Thymus (tissue), 11 donors: Measurements from ENCODE around the gene SLC6A6. TPM values are rescaled to one million over a fixed set of nuclear protein-coding genes. Genes with fewer than 3 reads are reported as not detected.

Experiments used
- DNase-seq, 9 donors: peaks; one replicate each; pipeline ENCODE4 v3.0.0-alpha.2; 2013; ENCODE audit warnings: low spot score in 9 of 9, low read depth in 6 of 9, missing footprints in 1 of 9
- H3K27ac ChIP-seq, 2 donors: one replicate each; pipeline ENCODE4 v1.5.1; 2013; ENCODE audit warnings: control low read depth in 1 of 2, low read depth in 1 of 2, low read length in 1 of 2, mild to moderate bottlenecking in 1 of 2, moderate library complexity in 1 of 2
- H3K27me3 ChIP-seq, 2 donors: one replicate each; pipeline ENCODE4 v1.5.1; 2013; ENCODE audit warnings: low read length in 1 of 2; ENCODE audit not compliant: control insufficient read depth in 2 of 2, insufficient read depth in 1 of 2
- H3K36me3 ChIP-seq, 2 donors: one replicate each; pipeline ENCODE4 v1.5.1; 2013; ENCODE audit warnings: low read length in 1 of 2, mild to moderate bottlenecking in 1 of 2, moderate library complexity in 1 of 2; ENCODE audit not compliant: control insufficient read depth in 2 of 2, insufficient read depth in 2 of 2
- H3K4me1 ChIP-seq, 2 donors: one replicate each; pipeline ENCODE4 v1.5.1; 2013; ENCODE audit warnings: low read length in 2 of 2; ENCODE audit not compliant: control insufficient read depth in 2 of 2, insufficient read depth in 2 of 2
- H3K4me3 ChIP-seq, 2 donors: one replicate each; pipeline ENCODE4 v1.5.1; 2013; ENCODE audit warnings: low read length in 2 of 2, control low read depth in 1 of 2, mild to moderate bottlenecking in 1 of 2
- H3K9me3 ChIP-seq, 2 donors: one replicate each; pipeline ENCODE4 v1.5.1; 2013; ENCODE audit warnings: low read length in 1 of 2, mild to moderate bottlenecking in 1 of 2; ENCODE audit not compliant: control insufficient read depth in 2 of 2, insufficient read depth in 1 of 2
- WGBS: extraction: QIAGEN DNeasy Blood & Tissue Kit; methylation state at CpG from one replicate; pipeline ENCODE4 v1.1.7; 2013; 5-methylcytosine and 5-hydroxymethylcytosine counted together
- polyA plus RNA-seq: library from polyadenylated mRNA; stranded (reverse); fragments of 200-250 nt; gene quantifications from one replicate; pipeline ENCODE4 v1.2.3, GENCODE V29; 2013
- total RNA-seq: library from RNA; stranded (reverse); fragments of 120-200 nt; gene quantifications from one replicate; pipeline ENCODE4 v1.2.4, GENCODE V29; 2013
- donor health status: healthy.

SLC6A6 gene
- total and polyA plus RNA-seq, 2 donors = 5.2 to 8.2 TPM

DNA sequence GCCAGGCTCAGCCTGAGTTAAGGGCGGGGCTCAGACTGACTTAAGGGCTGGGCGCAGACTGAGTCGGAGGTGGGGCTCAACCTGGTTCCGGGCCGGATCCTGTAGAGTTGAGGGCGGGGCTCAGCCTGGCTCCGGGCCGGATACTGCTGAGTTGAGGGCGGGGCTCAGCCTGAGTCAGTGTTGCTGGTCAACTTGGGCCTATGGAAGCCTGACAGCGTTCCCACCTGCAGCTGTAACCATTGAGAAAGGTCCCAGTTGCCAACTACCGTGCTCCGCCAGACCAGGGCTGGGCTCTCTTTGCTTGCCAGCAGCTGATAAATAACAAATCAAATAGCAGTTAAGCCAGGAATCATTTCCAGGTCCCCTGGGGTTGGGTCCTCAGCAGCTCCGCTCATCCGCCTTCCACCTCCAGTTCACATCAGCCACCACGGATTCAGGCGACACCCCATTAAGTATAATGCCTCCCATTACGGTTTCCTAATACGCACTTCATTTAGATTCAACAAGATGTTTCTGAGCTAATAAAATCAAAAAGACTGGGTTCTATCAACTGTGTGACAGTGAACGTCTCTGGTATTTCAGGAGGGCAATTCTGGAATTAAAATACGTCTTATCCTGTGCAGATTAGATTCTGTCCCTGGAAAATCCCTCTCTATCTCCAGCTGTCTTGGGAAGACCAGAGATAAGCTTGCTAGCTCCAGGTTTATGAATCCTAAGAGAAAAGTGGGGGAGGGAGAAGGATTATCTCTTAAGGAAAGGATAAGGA is 130.5 kb downstream of the SLC6A6 start:
- Histone ChIP-seq H3K36me3 (no peaks in the 10 kb centered on the region), H3K9me3 (no peaks in the 10 kb centered on the region), H3K4me3 (no peak overlapping the region), H3K27ac (no peak overlapping the region), H3K4me1 (no peaks in the 10 kb centered on the region), H3K27me3 (peaks cover 2 to 23% of the 10 kb centered on the region in 2 donors)
- WGBS = 80% methylated on average over 20 of the region's 20 CpGs
- DNase-seq = no peak

DNA sequence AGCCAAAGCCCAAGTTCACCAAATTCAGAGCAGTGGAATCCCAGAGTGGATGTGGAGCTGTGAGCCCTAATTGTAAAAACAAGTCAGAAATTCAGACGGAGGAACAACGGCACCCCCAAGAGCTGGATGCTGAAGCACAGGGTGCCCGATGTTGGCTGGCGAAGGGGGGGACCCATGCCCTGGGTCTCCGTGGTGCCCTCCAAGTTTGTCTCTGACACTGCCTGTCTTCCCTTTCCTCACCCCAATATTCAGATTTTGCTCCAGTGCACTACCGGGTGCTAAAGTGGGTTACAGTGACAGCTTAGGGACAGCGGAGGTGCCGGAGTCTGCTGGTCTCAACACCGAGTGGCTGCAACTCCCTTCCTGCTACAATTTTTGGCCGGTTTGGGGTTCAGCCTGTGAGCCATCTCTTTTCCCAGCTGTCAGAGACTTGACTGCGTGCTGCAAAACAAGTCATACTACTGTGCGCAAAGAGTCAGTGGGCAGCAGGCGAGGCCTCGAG is 131.1 kb downstream of the SLC6A6 start:
- DNase-seq = no peak
- 96% methylated on average over 14 of the region's 14 CpGs for WGBS
- H3K36me3 ChIP-seq = no peaks in the 10 kb centered on the region
- no peaks in the 10 kb centered on the region for H3K4me1 ChIP-seq
- H3K27me3 ChIP-seq = peaks cover 2 to 23% of the 10 kb centered on the region in 2 donors
- H3K9me3 ChIP-seq = no peaks in the 10 kb centered on the region
- no peak overlapping the region for H3K27ac ChIP-seq
- H3K4me3 ChIP-seq = no peak overlapping the region

DNA sequence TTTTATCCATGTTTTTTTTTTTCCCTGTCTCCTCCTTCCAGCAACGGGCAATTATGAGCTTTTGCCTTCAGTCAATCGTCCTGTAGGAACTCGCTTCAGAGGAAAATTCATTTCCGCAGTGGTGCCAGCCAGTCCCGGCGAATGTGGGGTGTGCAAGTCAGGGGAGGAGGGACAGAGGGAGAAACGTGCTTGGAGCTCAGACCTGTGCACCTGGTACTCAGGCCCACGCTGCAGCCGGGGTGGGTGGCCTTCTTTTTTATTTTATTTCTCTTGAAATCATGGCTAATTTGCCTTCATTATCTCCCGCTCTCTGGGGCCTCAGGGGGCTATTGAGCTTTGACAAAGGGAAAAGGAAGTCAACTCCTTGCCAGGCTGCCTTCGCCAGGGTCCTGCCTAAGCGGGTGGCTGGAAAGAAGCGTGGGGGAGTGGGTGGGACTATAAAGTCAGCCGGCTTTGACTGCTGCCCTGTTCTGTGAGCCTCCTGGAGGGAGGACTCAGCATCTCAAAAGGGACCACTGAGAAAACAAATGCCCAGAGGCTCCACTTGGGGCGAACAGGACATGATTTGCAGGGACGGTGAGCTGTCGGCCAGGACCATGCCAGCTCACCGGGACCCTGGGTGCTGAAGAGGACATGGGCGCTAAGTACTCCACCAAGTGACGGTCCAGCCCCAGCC is 132.2 kb downstream of the SLC6A6 start:
- Histone ChIP-seq H3K4me3 (no peak overlapping the region), H3K4me1 (no peaks in the 10 kb centered on the region), H3K9me3 (no peaks in the 10 kb centered on the region), H3K27me3 (peaks cover 2 to 23% of the 10 kb centered on the region in 2 donors), H3K36me3 (no peaks in the 10 kb centered on the region), H3K27ac (no peak overlapping the region)
- DNase-seq = no peak
- 50% methylated on average over 20 of the region's 20 CpGs for WGBS

DNA sequence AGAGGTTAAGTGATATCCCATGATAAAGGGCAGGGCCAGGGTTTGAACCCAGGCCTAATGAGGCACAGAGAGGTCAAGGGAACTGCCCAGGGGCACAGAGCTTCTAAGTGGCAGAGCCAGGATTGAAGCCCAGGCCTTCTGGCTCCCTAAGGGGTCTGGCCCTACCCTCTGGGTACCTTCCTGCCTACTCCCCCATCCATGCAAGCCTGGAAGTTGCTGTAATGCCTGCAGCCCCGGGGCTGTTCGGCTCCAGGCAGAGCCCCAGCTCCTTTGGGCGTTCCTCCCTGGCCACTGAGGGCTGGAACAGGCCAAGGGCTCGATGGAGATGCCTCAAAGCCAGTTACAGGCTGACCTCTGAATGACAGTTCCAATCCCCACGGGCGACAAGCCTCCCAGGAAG is 133.2 kb downstream of the SLC6A6 start:
- no peak for DNase-seq
- peaks cover 2 to 23% of the 10 kb centered on the region in 2 donors for H3K27me3 ChIP-seq
- no peaks in the 10 kb centered on the region for H3K9me3 ChIP-seq
- H3K4me3 ChIP-seq = no peak overlapping the region
- H3K4me1 ChIP-seq = no peaks in the 10 kb centered on the region
- H3K27ac ChIP-seq = no peak overlapping the region
- no peaks in the 10 kb centered on the region for H3K36me3 ChIP-seq
- WGBS = 87% methylated on average over 6 of the region's 6 CpGs

DNA sequence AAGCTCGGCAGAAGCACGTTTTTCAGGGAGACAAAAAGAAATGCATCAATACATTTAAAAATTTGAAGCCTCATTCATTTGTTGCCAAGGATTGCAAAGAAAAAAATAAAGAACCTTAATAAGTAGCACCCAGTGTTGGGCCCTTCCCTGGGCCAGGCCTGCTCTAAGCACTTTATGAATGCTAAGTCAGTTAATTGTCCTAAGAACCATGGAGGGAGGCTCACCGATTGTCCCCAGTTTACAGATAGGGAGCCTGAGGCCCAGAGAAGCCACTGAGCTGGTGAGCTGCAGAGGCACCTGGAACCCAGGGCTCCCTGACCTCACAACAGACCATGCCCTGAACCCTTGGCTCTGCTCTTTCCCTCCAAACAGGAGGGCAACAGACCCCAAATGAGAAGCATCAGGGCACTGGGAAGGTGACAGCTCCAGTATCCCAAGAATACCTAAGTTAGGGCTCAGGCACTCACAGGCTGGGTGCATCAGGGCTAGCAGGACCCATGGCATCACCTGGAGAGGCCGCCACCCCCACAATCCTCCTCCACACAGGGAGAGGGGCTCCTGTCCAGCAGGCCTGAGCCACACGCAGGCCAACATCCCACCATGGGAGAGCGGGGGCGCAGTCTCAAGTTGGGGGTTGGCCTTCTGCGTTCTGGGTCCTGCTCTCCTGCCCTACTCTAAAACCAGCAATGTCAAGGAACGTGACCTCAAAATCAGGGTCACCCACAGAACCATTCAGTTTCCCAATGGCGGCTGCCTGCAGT is 133.8 kb downstream of the SLC6A6 start:
- Histone ChIP-seq H3K27me3 (peaks cover 2 to 23% of the 10 kb centered on the region in 2 donors), H3K27ac (no peak overlapping the region), H3K4me3 (no peak overlapping the region), H3K36me3 (no peaks in the 10 kb centered on the region), H3K4me1 (no peaks in the 10 kb centered on the region), H3K9me3 (no peaks in the 10 kb centered on the region)
- 96% methylated on average over 10 of the region's 10 CpGs for WGBS
- DNase-seq = no peak

DNA sequence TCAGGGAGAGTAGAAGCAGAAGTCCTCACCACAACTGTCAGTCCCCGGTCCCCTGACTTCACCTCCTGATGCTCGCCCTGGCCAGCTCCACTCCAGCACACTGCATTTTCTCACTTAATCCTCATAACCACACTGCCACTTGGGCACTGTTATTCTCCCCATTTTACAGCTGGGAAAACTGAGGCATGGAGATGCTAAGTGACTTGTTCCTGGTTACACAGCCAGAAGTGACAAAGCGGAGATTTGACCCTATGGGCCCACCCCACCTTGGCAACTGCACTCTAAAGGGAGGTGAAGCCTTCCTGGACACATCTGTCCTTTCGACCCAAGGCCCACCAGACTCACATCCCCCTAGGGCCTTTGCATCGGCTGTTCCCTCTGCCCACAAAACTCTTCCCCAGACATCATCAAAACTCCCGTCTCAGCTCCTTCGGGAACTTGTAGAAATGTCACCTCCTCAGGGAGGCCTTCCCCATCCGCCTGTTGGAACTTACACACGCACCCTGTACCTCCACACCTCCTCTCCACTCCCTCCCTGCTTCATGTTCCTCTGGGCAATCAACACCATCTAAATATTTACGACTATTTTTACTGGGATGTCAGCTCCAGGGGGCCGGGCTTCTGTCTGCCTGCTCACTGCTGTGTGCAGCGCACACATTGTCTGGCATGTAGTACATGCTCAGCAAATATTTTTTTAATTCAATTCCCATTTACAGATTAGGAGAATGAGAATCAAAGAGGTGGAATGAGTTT is 134.6 kb downstream of the SLC6A6 start:
- Histone ChIP-seq H3K9me3 (no peaks in the 10 kb centered on the region), H3K4me1 (no peaks in the 10 kb centered on the region), H3K36me3 (no peaks in the 10 kb centered on the region), H3K27me3 (peaks cover 2 to 20% of the 10 kb centered on the region in 2 donors), H3K27ac (no peak overlapping the region), H3K4me3 (no peak overlapping the region)
- WGBS = 95% methylated on average over 12 of the region's 12 CpGs
- DNase-seq = no peak

DNA sequence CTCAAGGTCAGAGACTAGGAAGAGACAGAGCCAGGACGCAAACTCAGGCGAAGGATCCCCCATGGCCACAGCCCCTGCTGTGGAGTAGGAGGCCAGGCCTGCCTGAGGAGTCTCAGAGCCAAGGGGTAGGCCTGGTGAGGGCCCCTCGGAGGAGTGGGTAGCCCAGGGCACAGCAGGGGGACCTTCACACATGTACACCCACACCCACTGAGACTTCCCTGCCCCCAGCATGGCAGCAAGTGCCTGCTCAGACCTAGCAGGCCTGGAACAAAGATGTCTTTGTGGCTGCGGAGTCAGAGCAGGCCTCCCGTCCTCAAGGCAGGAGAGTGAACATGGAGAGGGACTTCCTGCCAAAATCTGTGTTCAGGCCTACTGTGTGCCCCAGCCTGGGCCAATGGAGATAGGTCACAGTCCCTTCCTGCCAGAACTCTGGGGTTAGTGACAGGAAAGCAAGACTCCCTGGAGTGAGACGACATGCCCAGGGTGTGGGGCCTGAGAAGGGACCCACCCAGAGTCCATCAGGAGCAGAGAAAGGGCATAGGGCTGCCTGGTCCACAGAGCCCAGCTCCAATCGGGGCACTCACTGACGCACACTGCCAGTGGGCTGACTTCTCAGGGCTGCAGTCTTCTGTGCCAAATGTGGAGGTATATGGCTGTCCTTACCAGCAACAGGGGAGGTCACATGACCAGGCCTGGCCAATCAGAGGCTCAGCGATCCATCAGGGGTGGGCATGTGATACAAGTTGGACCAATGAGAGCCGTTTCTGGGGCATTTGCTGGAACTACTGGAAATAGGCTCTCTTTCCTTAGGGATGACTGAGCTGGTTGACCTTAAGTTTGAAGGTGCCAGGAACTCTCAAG is 135.4 kb downstream of the SLC6A6 start:
- H3K4me1 ChIP-seq = no peaks in the 10 kb centered on the region
- WGBS = 94% methylated on average over 10 of the region's 10 CpGs
- no peak overlapping the region for H3K27ac ChIP-seq
- peaks cover 2 to 17% of the 10 kb centered on the region in 2 donors for H3K27me3 ChIP-seq
- H3K36me3 ChIP-seq = no peaks in the 10 kb centered on the region
- no peak for DNase-seq
- no peaks in the 10 kb centered on the region for H3K9me3 ChIP-seq
- H3K4me3 ChIP-seq = no peak overlapping the region

DNA sequence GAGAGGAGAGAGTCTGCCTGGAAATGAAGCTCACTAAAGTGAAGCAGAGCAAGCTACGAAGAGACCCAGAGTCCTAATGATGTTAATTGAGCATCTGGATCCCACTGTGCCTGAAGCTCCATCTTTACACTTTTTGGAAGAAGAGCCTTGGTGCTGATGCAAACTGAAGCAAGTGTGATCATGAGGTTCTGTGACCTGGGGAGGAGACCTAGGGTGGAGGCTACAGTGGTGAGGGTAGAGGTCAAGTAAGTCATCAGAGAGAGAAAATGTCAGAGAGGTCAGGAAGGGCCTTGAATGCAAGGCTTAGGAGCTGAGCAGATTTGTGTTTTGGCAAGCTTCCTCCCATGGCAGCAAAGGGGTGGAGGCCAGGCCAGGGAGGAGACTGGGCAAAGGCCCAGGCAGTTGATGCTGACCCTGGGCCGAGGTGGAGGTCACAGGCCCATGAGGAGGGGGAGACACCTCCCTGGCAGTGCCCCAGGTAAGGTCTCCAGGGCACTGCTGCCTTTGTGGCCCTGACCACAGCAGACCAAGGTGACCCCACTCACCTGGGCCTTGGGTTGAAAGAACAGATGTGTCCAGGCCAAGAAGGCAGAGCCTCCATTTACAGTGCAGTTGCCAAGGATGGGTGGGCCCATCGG is 136.2 kb downstream of the SLC6A6 start:
- Histone ChIP-seq H3K27me3 (peaks cover 0 to 14% of the 10 kb centered on the region in 2 donors), H3K9me3 (no peaks in the 10 kb centered on the region), H3K4me3 (no peak overlapping the region), H3K27ac (no peak overlapping the region), H3K4me1 (no peaks in the 10 kb centered on the region), H3K36me3 (no peaks in the 10 kb centered on the region)
- 92% methylated on average over 3 of the region's 3 CpGs for WGBS
- no peak for DNase-seq
